GM12801 (cell line): ENCODE measurements around the gene CASQ1.

Experiments used
- CTCF ChIP-seq: IDR thresholded peaks from one replicate; pipeline ENCODE4 v1.5.1; 2011; ENCODE audit warnings: control low read depth; ENCODE audit not compliant: insufficient read length; ENCODE audit errors: extremely low read depth

The CASQ1 gene

GRCh38 chr1:160168016-160168415 lies 22.4 kb upstream of the CASQ1 start:
- no peak for TF ChIP-seq CTCF

DNA sequence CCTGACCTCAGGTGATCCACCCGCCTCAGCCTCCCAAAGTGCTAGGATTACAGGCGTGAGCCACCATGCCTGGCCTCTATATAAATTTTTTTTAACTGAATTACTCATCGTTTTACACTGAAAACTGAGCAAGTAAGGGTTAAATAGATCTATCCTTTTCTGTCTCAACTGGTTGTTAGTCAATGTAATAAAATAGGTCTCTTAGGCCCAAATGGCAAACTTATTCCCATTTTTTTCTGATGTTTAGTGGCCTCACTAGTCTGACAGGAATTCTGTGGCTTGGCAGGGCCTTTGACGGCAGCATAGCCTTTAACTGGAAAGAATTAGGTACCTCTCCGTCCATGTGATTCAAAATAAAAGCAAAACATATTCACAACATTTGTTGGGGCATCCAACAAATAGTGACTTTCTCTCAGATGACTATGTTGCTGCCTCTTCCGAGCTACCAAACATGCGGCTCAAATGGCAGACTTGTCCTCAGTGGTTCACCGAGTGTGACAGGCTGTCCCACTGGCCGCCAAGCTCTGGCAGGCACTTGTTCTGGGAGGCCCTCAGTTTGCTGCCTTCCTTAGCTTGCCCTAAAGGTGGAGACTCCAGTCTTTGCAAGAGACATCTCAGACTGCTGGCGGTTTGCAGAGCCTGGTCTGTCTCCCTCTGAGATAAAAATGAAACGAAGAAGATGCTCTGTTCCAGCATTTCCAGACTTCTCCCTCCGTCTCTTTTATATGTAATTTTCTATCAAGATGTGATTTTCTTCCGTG lies 21.6 kb upstream of the CASQ1 start:
- no peak for TF ChIP-seq CTCF

GRCh38 chr1:160169553-160170399 lies 20.6 kb upstream of the CASQ1 start:
- TF ChIP-seq CTCF: no peak

DNA sequence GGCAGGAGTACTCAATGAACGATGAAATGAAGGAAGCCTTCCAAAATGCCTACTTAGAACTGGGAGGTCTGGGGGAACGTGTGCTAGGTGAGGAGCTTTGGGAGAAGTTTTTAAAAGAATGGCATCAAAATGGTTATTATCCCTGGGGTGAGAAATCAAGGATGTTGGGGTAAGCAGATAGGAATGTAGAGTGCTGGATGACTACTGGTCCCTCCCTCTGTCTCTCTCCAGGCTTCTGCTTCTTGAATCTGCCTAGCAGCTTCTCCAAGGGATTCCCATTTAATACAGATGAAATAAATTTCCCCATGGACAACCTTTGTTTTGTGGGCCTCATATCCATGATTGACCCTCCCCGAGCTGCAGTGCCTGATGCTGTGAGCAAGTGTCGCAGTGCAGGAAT lies 19.0 kb upstream of the CASQ1 start:
- no peak for TF ChIP-seq CTCF

DNA sequence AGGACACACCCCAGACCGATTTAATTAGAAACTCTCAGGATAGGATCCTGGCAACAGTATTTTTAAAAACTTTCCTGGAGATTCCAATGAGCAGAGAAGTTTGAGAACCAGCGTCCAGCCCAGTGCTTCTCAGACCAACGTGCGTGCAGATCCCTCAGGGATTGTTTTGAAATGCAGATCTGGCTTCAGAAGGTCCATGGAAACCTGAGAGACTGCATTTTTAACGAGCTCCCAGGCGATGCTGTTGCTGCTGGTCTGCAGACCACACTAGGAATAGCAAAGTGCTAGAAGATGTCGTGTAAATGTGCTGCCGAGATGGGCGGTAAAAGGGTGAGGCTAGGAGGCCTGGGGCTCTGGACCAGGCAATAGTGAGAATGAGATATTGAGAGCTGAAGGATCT lies 18.4 kb upstream of the CASQ1 start:
- no peak for TF ChIP-seq CTCF

- TF ChIP-seq CTCF: no peak
Observed at GRCh38 chr1:160177231-160177630, 13.1 kb upstream of the CASQ1 start.

- no peak for TF ChIP-seq CTCF
Observed at GRCh38 chr1:160177667-160178066, 12.7 kb upstream of the CASQ1 start.
